ENCODE data around the gene KPNA1.
A peak's percentile ranks its signal among the peaks of the same experiment; 100 is the strongest.

KPNA1 gene

GRCh38 chr3:122538956-122539490 is 24.3 kb upstream of the KPNA1 start:
- Mint-ChIP-seq H3K4me3 (no peak overlapping the region), H3K27ac (peak overlapping the region; percentile 45), H3K36me3 (peaks cover 43% of the 10 kb centered on the region), H3K4me1 (peaks cover 7% of the 10 kb centered on the region), H3K27me3 (no peaks in the 10 kb centered on the region), H3K9me3 (no peaks in the 10 kb centered on the region)
- ATAC-seq (ENCODE audit: low read depth) = no peak
- DNase-seq (ENCODE audit: low spot score in 2 of 2) = no peak

DNA sequence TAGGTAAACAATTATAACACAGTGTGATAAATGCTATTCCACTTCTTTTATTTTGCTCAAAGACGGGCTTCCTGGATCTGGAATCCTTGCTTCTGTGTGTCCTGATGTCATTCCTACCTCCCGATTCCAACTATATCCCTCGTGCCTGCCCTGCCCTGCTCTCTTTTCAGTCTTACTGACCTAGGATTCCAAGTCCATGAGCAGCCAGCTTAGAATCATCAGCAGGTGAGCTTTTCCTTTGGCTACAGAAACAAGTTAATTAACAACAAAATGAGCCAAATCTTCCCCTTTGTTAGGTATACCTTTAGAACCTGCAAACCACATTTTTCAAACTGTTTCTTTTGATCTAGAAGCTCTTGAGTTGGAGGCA is 21.9 kb upstream of the KPNA1 start:
- H3K36me3 Mint-ChIP-seq = peaks cover 57% of the 10 kb centered on the region

GRCh38 chr3:122535964-122536631 is 21.4 kb upstream of the KPNA1 start:
- Mint-ChIP-seq H3K4me3 (no peak overlapping the region), H3K27ac (no peak overlapping the region), H3K27me3 (no peaks in the 10 kb centered on the region), H3K4me1 (peaks cover 7% of the 10 kb centered on the region), H3K36me3 (peaks cover 57% of the 10 kb centered on the region), H3K9me3 (no peaks in the 10 kb centered on the region)
- ATAC-seq (ENCODE audit: low read depth) (no peak), DNase-seq (ENCODE audit: low spot score in 2 of 2) (no peak)

More for the DNA sequence above, 21.9 kb upstream of the KPNA1 start:
- Mint-ChIP-seq H3K27ac (peak overlapping the region; percentile 21), H3K9me3 (no peaks in the 10 kb centered on the region), H3K4me1 (peaks cover 7% of the 10 kb centered on the region), H3K4me3 (no peak overlapping the region), H3K27me3 (no peaks in the 10 kb centered on the region)
- ATAC-seq (ENCODE audit: low read depth) (no peak), DNase-seq (ENCODE audit: low spot score in 2 of 2) (no peak)

- Mint-ChIP-seq H3K27ac (no peak overlapping the region), H3K36me3 (peaks cover 46% of the 10 kb centered on the region), H3K4me3 (no peak overlapping the region), H3K4me1 (peaks cover 4% of the 10 kb centered on the region), H3K27me3 (no peaks in the 10 kb centered on the region), H3K9me3 (no peaks in the 10 kb centered on the region)
- DNase-seq (ENCODE audit: low spot score in 2 of 2) (no peak), ATAC-seq (ENCODE audit: low read depth) (no peak)
Observed at GRCh38 chr3:122533931-122534334, 19.2 kb upstream of the KPNA1 start.

DNA sequence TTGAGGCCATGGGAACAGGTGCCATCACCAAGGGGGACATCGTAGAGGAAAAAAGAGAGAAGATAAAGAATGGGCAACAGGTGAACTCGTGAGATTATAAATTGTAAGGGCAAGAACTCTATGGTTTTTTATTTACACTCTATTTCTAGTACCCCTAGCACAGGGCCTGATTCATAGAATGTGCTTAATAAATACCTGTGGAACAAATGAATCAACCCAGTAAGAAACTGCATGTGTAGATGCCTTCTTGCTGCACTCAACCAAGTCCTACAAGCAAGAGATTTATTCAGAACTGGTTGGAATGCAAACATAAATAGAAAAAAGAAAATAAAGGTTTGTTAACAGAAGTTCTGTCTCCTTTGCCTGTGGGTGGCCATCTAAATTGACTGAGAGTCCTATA is 18.7 kb upstream of the KPNA1 start:
- H3K9me3 Mint-ChIP-seq = no peaks in the 10 kb centered on the region

DNA sequence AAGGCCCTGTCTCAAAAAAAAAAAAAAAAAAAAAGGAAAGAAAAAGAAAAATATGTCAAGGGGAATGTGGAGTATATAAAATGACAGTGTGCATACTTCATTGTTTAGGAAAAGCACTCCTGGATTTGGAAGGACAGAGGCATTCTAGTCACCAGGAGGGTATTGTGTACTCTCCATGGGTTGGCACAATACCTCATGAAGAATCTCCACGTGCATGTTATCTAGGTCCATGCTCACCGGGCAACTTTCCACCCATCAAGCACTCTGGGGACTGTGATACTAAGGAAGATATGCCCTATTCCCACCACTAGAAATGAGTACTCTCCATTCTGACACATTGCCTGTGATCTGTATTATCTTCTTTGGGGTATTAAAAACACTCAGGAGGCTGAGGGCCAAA is 15.4 kb upstream of the KPNA1 start:
- no peak overlapping the region for H3K27ac Mint-ChIP-seq

More for the DNA sequence above, 18.7 kb upstream of the KPNA1 start:
- no peaks in the 10 kb centered on the region for H3K27me3 Mint-ChIP-seq
- H3K4me1 Mint-ChIP-seq = peaks cover 4% of the 10 kb centered on the region
- no peak overlapping the region for H3K27ac Mint-ChIP-seq
- peaks cover 44% of the 10 kb centered on the region for H3K36me3 Mint-ChIP-seq
- H3K4me3 Mint-ChIP-seq = no peak overlapping the region
- ATAC-seq (ENCODE audit: low read depth) (no peak), DNase-seq (ENCODE audit: low spot score in 2 of 2) (no peak)

GRCh38 chr3:122523317-122523716 is 8.6 kb upstream of the KPNA1 start:
- H3K36me3 Mint-ChIP-seq = peaks cover 9% of the 10 kb centered on the region
- H3K27me3 Mint-ChIP-seq = no peaks in the 10 kb centered on the region
- DNase-seq (ENCODE audit: low spot score in 2 of 2) = no peak
- H3K4me3 Mint-ChIP-seq = no peak overlapping the region
- no peaks in the 10 kb centered on the region for H3K9me3 Mint-ChIP-seq
- H3K4me1 Mint-ChIP-seq = no peaks in the 10 kb centered on the region
- no peak for ATAC-seq (ENCODE audit: low read depth)
- no peak overlapping the region for H3K27ac Mint-ChIP-seq

More for the DNA sequence above, 15.4 kb upstream of the KPNA1 start:
- H3K4me1 Mint-ChIP-seq = no peaks in the 10 kb centered on the region
- H3K27me3 Mint-ChIP-seq = no peaks in the 10 kb centered on the region
- peaks cover 40% of the 10 kb centered on the region for H3K36me3 Mint-ChIP-seq
- DNase-seq (ENCODE audit: low spot score in 2 of 2) = no peak
- no peaks in the 10 kb centered on the region for H3K9me3 Mint-ChIP-seq
- ATAC-seq (ENCODE audit: low read depth) = no peak
- no peak overlapping the region for H3K4me3 Mint-ChIP-seq

- no peak for ATAC-seq (ENCODE audit: low read depth)
- H3K27me3 Mint-ChIP-seq = no peaks in the 10 kb centered on the region
- H3K4me1 Mint-ChIP-seq = no peaks in the 10 kb centered on the region
- H3K9me3 Mint-ChIP-seq = no peaks in the 10 kb centered on the region
- no peak for DNase-seq (ENCODE audit: low spot score in 2 of 2)
- H3K27ac Mint-ChIP-seq = no peak overlapping the region
- H3K4me3 Mint-ChIP-seq = no peak overlapping the region
- H3K36me3 Mint-ChIP-seq = peaks cover 2% of the 10 kb centered on the region
Observed at GRCh38 chr3:122520861-122521260, 6.1 kb upstream of the KPNA1 start.

GRCh38 chr3:122519693-122520092 is 5.0 kb upstream of the KPNA1 start:
- Mint-ChIP-seq H3K4me3 (no peak overlapping the region), H3K9me3 (no peaks in the 10 kb centered on the region), H3K27ac (no peak overlapping the region), H3K4me1 (peaks cover 3% of the 10 kb centered on the region), H3K27me3 (no peaks in the 10 kb centered on the region), H3K36me3 (no peaks in the 10 kb centered on the region)
- DNase-seq (ENCODE audit: low spot score in 2 of 2) = no peak
- ATAC-seq (ENCODE audit: low read depth) = no peak

DNA sequence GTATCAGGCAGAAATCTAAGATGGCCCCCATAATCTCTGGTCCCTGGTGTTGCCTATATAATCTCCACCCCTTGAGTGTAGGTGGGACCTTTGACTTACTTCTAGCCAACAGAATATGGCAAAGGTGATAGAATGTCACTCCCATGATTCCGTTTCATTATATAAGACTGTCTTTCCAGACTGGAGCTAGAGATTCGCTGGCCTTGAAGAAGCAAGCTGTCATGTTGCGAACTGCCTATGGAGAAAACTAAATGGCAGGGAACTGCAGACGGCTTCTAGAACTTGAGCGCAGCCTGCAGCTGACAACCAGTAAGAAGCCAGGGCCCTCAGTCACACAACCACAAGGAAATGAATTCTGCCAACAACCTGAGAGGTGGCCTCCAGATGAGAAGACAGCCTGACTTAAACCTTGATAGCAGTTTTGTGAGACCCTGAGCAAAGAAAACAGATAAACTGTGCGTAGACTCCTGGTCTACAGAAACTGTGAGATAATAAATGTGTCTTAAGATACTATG is 2.2 kb upstream of the KPNA1 start:
- Mint-ChIP-seq H3K9me3 (no peaks in the 10 kb centered on the region), H3K4me3 (no peak overlapping the region), H3K4me1 (peaks cover 13% of the 10 kb centered on the region), H3K36me3 (peaks cover 1% of the 10 kb centered on the region), H3K27ac (no peak overlapping the region), H3K27me3 (no peaks in the 10 kb centered on the region)
- no peak for ATAC-seq (ENCODE audit: low read depth)
- no peak for DNase-seq (ENCODE audit: low spot score in 2 of 2)

DNA sequence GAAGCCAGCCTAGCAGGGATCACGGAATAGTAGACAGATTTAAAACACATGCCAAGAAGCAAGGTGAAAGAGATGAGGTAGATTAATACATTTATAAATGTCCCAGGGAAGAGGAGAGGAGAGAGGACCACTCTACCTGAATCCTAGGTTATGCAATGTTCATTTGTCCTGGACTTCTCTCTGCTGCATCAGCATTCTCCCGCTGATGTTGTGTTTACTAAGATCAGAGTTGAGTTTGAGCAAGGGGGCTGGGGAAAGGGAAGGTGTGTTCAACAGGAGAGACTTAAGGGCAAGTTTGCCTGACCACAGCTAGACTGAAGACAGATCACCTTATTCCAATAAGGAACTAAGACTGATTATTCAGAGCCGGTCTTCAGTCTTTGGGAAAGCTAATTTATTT is 1.1 kb upstream of the KPNA1 start:
- ATAC-seq (ENCODE audit: low read depth) = no peak
- H3K36me3 Mint-ChIP-seq = peaks cover 6% of the 10 kb centered on the region
- H3K27me3 Mint-ChIP-seq = no peaks in the 10 kb centered on the region
- no peak overlapping the region for H3K4me3 Mint-ChIP-seq
- no peak for DNase-seq (ENCODE audit: low spot score in 2 of 2)
- H3K4me1 Mint-ChIP-seq = peaks cover 22% of the 10 kb centered on the region
- no peaks in the 10 kb centered on the region for H3K9me3 Mint-ChIP-seq
- H3K27ac Mint-ChIP-seq = no peak overlapping the region

GRCh38 chr3:122515020-122515468 is 305 bp upstream of the KPNA1 start:
- H3K27ac Mint-ChIP-seq = peak overlapping the region; percentile 94
- no peaks in the 10 kb centered on the region for H3K27me3 Mint-ChIP-seq
- ATAC-seq (ENCODE audit: low read depth) (no peak), DNase-seq (ENCODE audit: low spot score in 2 of 2) (no peak)
- peak overlapping the region; percentile 85 for H3K4me3 Mint-ChIP-seq
- H3K36me3 Mint-ChIP-seq = peaks cover 10% of the 10 kb centered on the region
- H3K4me1 Mint-ChIP-seq = peaks cover 23% of the 10 kb centered on the region
- peaks cover under 1% of the 10 kb centered on the region for H3K9me3 Mint-ChIP-seq

GRCh38 chr3:122513386-122514122 is 1.2 kb downstream of the KPNA1 start:
- H3K27me3 Mint-ChIP-seq = no peaks in the 10 kb centered on the region
- H3K4me3 Mint-ChIP-seq = peak overlapping the region; percentile 85
- peaks cover 18% of the 10 kb centered on the region for H3K36me3 Mint-ChIP-seq

GRCh38 chr3:122512284-122512683 is 2.5 kb downstream of the KPNA1 start:
- Mint-ChIP-seq H3K4me1 (peaks cover 32% of the 10 kb centered on the region), H3K4me3 (no peak overlapping the region), H3K27ac (no peak overlapping the region), H3K36me3 (peaks cover 18% of the 10 kb centered on the region), H3K9me3 (peaks cover 4% of the 10 kb centered on the region), H3K27me3 (no peaks in the 10 kb centered on the region)
- ATAC-seq (ENCODE audit: low read depth) (no peak), DNase-seq (ENCODE audit: low spot score in 2 of 2) (no peak)

More at GRCh38 chr3:122513386-122514122, 1.2 kb downstream of the KPNA1 start:
- ATAC-seq (ENCODE audit: low read depth) (no peak), DNase-seq (ENCODE audit: low spot score in 2 of 2) (no peak)
- H3K27ac Mint-ChIP-seq = peak overlapping the region; percentile 94
- H3K4me1 Mint-ChIP-seq = peaks cover 29% of the 10 kb centered on the region
- peaks cover 4% of the 10 kb centered on the region for H3K9me3 Mint-ChIP-seq
